GM21786 (cell line): ENCODE data around the gene PPIB.
"Not testable (repeated sequence)": the region's sequence is repeated elsewhere in the genome, so short reads cannot be mapped to it uniquely, and the experiment has no call there.

Experiments used
- ATAC-seq: cut with Tn5 transposase; IDR thresholded peaks from one replicate; pipeline ENCODE4 v1.9.1; 2021; ENCODE audit not compliant: unreplicated experiment

The PPIB gene

GRCh38 chr15:64110950-64111678 is 51.7 kb downstream of the PPIB start:
- ATAC-seq: no peak

GRCh38 chr15:64110108-64110701 is 52.6 kb downstream of the PPIB start:
- not testable (repeated sequence) for ATAC-seq

GRCh38 chr15:64107337-64107736 is 55.5 kb downstream of the PPIB start:
- ATAC-seq: no peak
